NOMO-1 (cell line): ENCODE measurements around the gene SGSM1.
"Not testable (repeated sequence)": the region's sequence is repeated elsewhere in the genome, so short reads cannot be mapped to it uniquely, and the experiment has no call there.

Experiments
- DNase-seq, 2 experiments: peaks; one replicate each; lab custom pipeline; 2025; ENCODE audit not compliant: unreplicated experiment in 2 of 2; lab: John Stamatoyannopoulos, UW

Gene SGSM1

DNA sequence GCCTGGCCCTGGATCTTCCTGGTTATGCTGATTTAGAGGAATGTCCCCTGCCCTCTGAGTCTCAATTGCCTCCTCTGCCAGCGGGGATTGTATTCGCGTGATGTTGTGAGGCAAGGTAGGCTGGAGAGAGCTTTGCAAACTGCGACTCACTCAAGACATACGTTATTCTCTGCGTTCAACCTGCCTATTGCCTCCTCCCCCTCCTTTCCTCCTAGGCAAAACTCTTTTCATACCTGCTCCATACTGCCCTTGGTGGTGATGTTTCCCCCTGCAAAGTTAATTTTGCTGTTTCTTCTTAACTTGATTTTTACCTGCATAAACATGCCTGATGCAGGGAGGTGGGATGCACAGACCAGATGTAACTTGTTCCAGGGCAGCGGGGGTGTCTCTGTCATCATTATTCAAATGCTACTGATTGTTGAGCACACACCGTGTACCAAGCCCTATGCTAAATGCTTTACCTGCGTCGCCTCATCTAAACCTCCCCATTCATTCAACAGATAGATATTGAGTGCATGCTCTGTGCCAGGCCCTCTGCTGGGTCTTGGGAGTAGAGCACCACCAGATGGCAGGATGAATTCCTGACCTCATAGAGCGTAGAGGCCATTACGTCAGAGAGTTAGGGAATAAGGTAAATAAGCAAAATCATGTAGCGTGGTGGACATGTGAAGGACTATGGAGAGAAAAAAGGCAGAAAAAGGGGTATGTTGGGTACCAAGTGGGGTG is 29.0 kb downstream of the SGSM1 start:
- DNase-seq = no peak

DNA sequence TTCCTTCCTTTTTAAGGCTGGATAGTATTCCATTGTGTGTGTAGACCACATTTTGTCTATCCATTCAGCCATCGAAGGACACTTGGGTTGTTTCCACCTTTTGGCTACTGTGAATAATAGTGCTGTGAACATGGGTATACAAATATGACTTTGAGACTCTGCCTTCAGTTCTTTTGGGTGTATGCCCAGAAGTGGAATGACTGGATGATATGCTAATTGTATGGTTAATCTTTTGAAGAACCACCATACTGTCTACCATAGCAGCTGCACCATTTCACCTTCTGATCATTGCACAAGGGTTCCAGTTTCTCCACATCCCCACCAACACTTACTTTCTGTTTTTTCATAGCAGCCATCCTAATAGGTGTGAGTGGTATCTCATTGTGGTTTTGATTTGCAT is 30.3 kb downstream of the SGSM1 start:
- no peak for DNase-seq

DNA sequence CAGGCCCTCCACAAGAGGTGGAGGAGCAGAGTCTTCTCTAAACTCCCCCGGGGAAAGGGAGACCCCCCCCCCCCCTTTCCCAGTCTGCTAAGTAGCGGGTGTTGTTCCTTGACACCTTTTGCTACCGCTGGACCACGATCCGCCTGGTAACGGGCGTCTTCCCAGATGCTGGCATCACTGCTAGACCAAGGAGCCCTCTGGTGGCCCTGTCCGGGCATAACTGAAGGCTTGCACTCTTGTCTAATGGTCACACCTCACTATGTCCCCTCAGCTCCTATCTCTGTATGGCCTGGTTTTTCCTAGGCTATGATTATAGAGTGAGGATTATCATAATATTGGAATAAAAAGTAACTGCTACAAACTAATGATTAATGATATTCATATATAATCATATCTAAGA is 31.5 kb downstream of the SGSM1 start:
- not testable (repeated sequence) for DNase-seq

DNA sequence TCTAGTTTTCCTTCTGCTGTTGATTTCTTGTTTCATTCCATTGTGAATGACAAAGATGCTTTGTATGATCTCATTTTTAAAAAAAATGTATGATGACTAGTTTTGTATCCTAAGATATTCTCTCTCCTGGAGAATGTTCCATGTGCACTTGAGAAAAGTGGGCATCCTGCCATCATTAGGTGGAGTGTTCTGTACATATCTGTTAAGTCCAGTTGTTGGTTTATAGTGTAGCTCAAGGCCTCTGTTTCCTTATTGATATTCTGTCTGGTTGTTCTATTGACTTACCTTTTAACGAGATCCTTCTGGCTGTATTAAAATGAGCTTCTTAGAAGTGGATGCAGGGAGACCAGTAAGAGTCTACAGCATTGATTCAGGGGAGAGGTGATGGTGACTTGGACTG is 35.2 kb downstream of the SGSM1 start:
- no peak for DNase-seq

DNA sequence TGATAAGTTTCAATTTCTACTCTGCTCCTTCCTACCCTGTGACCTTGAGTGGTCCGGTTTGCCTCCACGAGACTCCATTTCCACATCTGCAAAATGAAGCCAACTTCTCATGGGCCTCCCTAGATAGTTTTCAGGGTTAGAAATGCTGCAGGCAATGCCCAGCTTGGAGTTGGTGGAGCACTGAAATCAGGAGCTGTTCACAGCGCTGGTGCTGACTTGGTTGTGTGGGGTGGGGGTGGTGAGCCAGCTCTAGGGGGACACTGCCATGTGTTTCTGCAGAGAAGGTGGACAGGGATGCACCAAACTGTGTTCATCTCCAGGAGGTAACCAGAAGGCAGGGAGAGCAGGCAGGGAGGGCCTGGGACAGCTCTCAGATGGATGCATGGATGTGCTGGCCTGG is 37.0 kb downstream of the SGSM1 start:
- no peak for DNase-seq

DNA sequence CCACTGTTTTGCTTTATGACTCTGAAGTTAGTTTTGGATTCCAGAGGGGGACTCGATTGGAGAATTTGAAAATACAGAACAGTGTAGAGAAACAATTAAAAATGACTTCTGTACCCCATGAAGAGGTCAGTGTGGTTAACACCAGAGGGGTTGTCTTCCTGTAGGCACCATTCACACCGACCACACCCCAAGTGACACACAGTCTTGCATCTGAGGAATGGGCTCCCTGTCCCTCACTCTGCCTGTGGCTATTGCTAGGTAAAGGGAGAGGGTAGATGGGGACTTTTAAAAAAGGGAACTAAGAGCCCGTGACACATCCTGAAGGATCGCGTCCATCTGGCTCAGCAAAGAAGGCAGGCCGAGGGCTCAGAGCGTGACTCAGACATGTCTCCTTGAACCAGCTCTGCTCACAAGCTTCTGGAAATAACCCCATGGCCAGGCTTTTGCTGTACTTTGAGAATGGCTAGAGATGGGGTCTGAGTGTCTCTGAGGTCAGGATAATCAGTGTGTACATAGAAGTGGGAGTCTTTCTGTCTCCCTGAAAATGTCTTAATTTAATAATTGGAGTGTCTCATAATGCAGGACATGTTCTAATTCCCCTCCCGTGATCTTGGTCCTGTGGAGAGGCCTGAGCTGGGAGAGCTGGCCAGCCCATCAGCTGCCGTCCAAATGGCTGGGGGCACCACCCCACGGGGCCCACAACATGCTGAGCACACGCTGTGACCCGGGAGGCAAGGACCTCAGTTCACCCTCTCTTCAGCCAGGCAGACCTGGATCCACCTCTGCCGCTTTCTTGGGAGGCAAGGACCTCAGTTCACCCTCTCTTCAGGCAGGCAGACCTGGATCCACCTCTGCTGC is 39.3 kb downstream of the SGSM1 start:
- DNase-seq = peak; percentile 2 to 24

DNA sequence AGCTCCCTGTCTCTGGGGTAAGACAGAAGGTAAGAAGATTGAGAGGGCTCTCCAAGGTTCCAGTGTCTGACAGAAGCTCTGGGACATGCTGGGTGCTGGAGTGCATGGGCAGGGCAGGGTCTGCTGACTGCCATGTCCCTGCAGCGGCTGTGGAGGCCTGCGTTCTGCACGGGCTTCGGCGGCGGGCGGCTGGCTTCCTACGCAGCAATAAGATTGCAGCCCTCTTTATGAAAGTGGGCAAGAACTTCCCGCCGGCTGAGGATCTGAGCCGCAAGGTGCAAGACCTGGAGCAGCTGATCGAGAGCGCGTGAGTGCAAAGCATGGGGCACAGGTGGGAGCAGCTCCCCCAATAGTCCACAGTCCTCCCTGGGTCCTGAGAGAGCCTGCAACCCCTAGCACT is 41.5 kb downstream of the SGSM1 start:
- DNase-seq = no peak

DNA sequence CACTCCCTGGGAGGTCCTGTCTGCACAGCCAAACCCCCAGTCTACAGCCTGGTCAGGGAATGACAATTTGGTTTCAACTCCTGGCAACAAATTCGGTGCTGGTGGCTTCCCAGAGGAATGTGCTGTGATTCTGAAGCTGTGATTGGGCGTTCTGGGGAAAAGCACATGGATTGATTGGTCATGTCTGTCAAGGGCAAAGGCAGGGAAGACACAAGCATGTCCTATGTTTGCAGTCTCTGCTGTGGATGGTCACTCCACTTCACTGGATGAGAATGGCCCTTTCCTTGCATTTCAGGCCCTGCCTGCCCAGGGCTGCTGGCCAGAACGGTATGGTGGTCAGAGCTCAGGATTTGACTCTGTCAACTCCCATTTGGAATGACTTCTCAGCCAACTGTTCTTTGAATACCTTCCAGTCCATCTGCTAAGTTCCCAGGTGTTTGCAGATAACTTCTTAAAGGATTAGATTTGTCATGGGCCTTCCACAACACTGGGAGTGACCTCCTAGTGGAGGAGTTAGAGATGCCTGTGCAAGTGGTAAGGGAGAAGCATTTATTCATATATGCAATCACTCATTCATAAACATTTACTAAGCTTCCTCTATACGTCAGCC is 42.7 kb downstream of the SGSM1 start:
- DNase-seq = no peak

DNA sequence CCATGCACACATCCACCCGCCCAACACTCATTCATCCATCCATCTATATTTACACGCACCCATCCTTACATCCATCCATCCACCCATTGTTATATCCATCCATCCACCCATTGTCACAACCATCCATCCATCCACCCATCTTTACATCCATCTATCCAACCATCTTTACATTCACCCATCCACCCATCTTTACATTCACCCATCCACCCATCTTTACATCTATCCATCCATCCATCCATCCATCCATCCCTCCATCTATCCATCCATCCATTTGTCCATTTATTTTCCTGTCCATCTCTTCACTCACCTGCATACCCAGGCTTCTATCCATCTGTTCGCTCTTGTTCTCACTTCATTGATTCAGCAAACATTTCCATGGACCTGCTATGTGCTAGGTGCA is 49.8 kb downstream of the SGSM1 start:
- DNase-seq = no peak

DNA sequence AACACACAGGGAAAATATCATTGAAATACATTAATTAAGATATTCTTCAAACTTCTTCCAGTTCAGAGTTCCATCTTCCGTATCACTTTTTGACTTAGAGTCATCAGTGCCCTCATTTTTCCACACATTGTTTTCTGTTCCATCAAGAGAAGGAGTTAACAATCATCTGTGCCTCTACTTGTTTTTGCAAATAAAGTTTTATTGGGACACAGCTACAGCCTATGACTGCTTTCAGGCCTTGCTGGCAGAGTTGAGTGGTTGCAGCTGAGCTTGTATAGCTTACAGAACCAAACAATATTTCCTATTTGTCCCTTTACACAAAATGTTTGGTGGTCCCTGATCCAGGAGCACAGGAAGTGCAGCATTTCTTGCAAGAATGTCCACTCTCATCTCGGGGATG is 51.6 kb downstream of the SGSM1 start:
- no peak for DNase-seq

DNA sequence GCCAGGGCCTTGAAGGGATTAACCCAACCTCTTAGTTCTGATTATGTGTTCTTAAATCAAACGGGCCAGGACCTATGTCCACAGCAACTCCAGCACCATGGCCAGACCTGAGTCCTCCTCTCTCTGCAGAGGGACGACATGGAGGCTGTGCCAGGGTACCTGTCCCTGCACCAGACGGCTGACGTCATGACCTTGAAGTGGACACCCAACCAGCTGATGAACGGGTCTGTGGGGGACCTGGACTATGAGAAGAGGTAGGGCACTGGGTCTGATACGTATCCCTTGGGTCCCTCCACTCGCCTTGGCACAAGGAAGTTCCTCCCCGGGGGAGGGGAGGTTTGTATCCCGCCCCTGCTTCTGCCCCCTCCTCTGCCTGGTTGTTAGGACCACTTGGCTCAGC is 53.6 kb downstream of the SGSM1 start:
- DNase-seq = no peak

DNA sequence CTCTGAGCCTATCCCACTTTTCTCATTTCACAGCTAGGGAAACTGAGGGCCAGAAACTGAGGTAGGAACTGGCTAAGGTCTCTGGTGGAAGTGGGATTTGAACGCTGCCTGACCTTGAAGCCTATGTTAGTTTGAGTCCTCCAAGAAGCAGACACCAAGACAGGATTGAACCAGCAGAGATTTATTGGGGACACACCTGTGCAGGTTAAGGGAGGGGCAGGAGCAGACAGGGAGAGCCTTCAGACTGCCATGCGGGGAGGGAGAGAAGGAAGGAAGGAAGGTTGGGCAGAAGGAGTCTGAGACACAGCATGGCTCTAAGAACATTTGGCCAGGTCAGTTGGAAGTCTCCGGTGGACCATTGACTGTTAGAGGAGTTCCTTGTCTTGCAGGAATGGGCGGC is 59.5 kb downstream of the SGSM1 start:
- DNase-seq = no peak

DNA sequence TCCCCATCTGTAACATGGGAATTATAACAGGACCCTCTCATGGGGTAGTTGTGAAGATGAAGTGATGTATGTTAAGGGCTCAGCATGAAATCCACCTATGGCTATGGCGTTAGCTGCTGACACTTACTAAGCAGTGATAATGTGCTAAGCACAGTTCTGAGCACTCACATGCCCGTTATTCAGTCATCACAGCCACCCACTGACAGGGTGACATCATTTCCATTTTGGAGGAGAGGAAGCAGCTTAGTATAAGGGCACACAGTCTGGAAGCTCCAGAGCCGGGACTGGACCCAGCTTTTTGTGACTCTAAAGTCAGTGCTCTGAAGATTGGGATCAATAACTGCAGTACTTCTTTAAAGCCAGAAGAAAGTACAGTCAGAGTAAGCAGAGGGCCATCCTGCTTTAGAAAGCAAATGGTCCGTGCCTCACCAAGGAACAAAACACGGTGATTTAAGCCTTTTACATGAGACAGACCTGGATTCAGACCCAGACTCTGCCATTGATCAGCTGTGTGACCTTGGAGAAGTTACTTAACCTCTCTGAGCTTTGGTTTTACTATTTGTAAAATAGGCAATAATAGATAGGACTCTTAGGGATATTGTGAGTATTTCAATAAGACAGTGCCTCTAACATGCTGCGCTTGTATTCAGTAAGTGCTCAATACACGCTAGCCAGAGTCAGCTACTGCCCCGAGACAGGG is 61.5 kb downstream of the SGSM1 start:
- no peak for DNase-seq

DNA sequence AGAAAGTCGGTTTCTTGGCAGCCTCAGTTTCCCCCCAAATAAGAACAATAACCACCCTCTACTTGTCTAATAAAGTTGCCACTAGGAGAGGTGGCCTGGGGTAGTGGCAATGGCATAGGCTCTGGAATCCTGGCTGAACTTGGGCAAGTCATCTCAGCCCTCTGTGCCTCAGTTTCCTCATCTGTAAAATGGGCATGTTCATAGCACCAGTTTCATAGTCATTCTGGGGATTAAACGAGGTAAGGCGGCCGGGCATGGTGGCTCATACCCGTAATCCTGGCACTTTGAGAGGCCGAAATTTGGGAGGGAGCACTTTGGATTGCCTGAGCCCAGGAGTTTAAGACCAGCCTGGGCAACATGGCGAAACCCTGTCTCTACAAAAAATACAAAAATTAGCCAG is 63.0 kb downstream of the SGSM1 start:
- DNase-seq = no peak

DNA sequence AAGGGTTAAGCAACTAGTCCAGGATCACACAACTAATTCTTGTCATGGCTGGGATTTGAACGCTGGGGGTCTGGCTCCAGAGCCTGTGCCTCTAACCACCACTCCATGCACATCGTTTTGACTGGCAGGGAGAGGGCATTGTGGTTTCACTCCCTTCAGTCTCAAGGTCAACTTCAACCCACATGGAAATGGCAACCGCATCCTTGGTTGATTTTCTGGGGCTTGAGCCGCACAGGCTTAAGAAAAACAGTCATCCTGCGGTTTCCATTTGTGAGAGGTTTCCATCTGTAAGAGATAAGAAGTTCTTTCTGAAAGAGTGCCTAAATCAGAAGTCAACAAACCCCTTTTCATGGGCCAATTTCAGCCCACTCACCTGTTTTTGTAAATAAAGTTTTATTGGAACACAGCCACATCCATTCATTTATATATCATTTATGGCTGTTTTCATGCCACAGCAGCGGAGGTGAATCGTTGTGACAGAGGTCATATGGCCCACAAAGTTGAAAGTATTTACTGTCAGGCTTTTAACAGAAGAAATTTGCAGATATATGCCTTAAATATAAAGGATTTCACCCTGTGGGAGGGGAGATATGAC is 65.7 kb downstream of the SGSM1 start:
- DNase-seq = no peak

DNA sequence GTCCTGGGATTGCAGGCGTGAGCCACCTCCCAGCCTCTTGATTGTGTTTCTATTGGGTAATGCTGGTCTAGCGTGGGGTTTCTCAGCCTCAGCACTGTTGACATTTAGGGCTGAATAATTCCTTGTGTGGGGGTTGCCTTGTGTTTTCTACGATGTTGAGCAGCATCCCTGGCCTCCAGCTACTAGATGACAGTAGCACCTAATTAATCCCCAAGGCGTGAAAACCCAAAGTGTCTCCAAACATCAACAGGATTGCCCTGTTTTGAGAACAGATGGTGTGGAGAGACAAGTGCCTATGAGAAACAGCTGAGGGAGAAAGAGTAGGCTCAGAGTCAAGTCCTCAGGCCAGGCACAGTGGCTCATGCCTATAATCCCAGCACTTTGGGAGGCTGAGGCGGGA is 67.2 kb downstream of the SGSM1 start:
- no peak for DNase-seq

DNA sequence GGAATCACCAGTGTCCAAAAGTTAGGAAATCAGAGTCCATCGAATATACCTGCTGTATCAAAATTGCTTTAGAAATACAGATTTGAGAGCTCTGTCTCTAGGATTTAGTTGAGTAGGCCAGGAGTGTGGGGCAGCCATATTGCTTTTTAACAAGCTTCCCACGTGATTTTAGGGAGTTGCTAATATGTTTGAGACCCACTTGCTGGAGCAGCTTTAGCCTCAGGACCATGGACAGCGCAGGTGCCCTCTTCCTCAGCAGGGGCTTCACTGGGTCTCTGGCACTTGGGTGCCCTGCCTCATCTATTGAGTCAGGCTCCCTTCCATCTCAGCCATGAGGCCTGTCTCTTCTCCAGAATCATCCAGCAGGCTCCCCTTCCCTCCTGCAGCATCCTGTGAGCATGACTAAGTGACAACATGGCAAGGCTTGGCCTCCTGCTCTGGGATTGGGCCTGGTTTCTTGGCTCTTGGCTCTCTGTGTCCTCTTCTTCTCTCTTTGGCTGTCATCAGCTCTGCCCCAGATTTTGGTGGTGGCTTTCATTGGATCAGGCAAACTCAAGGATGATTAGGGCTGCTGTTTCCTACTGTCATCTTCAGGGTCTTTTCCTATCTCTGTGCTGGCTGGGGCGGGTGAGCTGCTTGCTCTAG is 70.0 kb downstream of the SGSM1 start:
- no peak for DNase-seq

DNA sequence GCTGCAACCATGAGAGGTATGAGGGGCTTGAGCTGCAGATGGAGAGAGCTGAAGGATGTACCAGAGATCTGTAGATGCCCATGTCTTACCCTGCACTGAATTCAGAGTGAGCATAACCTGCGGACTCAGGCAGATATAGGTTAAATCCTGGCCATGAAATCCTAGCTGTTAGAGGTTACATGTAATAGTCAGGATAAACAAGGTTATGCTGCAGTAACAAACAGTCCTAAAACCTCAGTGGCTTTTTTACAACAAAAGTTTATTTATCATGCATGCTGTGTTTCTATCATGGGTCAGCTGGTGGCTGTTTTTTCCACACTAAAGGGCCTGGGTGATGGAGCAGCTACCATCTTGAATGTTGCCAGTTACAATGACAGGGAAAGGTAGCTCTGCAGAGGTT is 70.7 kb downstream of the SGSM1 start:
- no peak for DNase-seq

DNA sequence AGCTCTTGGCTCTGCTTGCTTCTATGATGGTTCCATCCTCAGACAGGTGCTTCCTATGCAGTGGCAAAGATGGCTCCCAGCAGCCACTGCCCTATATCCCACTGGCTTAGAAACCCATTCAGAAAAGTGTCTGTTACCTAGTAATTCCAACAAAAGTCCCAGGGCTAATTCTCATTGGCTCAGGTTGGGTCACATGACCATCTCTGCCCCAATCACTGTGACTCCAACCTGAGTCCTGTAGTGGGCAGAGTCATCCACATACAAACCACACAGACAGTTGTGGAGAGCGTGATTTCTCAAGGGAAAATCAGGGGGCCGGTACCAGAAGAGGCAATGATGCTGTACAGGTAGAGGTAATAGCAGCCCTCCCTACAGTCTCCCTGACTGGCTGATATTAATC is 73.0 kb downstream of the SGSM1 start:
- DNase-seq = no peak

DNA sequence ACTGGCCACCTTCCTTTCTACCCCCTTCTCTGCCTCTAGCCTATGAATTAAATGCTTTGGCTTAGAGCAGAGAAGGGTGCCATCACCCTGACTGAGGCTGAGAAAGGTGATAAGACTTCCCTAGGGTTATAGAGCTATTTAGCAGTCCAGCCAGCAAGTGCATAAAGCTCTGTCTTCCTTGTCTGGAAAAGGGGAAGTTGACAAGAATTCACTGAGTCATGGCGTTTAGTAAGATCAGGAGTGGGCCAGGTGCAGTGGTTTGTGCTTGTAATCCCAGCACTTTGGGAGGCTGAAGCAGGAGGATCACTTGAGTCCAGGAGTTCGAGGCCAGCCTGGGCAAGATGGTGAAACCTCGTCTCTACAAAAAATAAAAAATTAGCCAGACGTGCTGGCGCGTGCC is 77.4 kb downstream of the SGSM1 start:
- peak; percentile 9 to 13 for DNase-seq
